Ureter (tissue), 1 donor: Measurements from ENCODE around the gene MRPL36. TPM values are rescaled to one million over a fixed set of nuclear protein-coding genes. Genes with fewer than 3 reads are reported as not detected.
"Not testable (repeated sequence)": the region's sequence is repeated elsewhere in the genome, so short reads cannot be mapped to it uniquely, and the experiment has no call there.

Source experiments
- DNase-seq: peaks from one replicate; pipeline ENCODE4 v3.0.0-alpha.2; 2020; ENCODE audit warnings: low spot score
- total RNA-seq: library from RNA; stranded (reverse); gene quantifications from one replicate; pipeline ENCODE4 v1.2.4, GENCODE V29; 2023
- donor health status: DM: yes; HTN: yes; CAD: no.

MRPL36 gene
- total RNA-seq, 1 donor from 2014 or later = 33.2 TPM

DNA sequence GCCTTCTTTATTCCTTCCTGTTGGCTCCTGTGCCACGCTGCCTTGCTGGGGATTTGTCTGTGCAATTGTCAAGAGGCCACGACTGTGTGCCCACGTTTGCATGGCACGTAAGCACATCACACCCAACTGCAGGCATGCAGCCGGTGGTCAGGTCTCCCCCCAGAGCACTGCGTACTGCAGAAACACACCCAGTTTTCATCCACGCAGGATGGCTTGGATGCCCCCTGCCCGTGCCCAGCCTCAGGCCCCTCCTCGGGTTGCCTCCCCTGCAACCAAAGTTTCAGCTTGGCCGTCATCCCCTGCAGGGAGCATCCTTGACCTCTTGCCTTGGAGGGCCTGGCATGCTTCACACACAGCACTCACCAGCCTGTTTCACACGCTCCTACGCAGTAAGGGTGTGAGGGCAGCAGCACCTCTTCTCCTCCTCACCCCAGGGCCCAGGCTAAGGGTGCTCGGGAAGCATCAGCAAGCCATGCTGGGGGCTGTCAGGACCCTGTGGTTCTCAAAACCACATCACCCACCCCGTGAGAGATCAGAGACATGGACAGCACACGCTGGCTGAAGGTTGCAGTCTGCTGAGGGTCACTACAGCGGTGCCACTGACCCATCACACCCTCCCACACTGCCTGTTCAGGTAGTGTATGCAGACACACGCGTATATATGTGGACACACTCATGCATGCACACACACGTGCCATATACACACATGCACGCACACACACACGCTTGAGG lies 3.1 kb downstream of the MRPL36 start:
- no peak for DNase-seq

DNA sequence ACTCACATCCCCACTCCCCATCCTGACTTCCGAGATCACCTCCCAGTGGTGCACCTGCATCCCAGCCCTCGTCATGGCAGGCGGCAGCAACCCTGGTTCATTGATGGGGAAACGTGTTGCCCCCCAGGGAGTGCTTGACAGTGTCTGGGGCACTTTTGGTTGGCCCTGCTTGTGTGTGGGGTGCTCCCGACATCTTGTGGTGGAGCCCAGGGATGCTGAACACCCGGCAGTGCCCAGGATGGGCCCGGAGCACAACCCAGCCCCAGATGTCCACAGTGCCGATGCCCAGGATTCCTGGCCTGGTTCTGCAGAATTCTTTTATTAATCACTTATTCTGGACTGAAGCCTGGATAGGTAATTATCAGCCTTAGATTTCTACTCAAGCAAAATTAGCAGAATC lies 3.7 kb downstream of the MRPL36 start:
- no peak for DNase-seq

DNA sequence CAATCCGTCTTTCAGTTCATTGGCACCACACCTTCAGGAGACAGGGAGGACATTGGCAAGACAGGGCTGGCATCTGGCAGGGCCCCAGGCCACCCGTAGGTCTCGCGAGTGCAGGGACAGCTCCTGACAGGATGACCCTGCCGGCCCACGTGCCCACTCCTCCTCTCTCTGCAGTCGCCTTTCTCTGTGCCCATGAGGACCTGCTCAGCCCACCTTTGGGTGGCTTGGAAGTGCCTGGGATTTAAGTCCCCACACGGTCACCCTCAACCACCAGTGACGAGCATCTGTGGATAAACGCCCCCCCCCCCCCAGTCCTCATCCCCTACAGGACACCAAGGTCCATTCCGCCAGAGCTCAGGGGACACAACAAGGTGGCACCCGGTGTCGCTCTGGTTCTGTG lies 4.1 kb downstream of the MRPL36 start:
- no peak for DNase-seq

DNA sequence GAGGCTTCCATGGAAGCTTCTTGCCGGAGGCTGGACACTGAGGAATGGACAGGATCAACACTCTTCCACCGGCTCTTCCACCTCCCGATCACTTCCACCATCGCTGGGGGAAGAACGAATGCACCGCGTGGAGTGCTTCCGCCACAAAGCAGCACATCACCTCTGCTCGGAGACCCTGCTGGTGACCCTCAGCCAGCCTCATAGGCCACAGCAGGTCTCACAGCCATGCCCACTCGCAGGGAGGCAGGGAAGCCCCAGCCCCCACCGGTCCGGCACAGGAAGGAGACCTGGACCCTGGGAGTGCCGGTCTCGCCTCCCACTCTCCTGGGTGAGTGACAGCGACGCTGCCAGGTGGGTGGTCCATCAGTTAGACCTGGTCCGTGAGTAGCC lies 4.7 kb downstream of the MRPL36 start:
- no peak for DNase-seq

DNA sequence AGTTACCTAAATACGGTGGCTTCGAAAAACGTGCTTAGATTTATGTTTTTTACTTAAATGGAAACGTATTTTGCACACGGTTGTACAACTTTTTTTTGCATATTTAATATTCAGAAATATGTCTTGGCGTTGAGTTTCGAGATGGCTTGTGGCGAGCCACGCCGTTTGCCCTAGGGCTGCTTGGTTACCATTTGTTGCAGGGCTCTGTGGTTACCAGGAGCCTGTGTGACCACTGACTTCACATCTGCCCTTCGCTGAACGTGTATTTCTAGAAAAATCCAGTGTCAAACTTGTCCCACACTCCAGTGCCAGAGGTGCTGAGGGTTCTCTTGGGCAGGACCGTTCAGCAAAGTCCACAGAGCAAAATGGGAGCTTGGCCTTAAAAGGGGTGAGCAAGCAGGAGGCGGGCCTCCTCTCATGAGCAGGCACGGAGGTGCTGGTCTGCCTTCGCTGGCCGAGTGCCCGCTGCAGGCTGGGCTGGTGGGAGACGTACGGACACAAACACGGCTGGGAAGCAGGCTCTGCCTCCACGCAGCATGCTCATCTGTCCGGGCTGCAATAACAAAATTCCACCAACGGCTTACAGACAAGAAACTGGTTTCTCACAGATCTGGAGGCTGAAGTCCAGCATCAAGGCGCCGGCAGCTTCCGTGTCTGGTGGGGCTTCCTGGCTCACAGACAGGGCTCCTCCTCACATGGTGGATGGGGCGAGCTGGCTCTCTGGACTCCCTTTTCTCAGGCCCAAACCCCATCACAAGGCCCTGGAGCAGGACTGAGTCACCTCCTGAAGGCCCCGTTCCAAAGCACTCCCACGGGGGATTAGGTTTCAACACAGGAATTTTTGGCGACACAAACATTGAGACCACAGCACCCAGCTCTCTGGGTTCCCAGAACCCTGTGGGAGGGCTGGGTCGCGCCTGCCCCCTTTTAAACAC lies 5.4 kb downstream of the MRPL36 start:
- no peak for DNase-seq

DNA sequence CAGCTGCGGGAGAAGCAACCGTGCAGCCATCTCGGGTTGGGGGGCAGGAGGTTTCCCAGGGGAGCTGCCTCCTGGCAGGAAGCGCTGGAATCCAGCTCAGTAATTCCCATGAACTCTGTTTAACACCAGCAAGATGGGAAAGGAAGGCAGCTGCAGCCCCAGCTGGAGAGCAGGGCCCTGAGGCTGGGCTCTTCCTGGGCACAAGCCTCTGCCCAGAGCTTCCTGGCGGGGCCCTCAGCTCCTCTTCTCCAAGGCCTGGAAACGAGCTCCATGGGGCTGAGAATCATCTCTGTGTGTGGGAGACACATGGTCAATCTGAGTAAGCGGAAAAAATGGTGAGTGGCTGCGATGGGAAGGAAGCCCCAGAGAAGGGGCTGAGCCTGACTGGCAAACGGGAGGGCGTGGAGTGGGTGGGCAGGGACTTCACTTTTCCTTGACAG lies 6.3 kb downstream of the MRPL36 start:
- DNase-seq = no peak

DNA sequence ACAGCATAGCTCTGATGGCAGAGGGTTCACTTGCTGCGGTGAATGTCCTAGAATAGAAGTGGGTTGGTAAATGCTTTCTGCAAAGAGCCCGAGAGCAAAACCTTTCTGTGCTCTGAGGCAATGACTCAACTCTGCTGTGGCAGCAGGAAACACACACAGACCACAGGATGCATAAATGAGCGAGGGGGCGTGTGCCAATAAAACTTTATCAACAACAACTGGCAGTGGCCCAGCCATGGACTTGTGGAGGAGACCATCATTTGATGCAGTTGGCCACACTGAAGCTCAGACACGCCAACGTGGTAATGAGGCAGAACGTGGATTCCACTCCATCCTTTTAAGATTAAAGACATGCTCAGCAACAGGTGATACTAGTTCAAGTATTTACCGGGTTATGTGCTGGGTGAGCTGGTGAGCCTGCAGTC lies 6.8 kb downstream of the MRPL36 start:
- DNase-seq = no peak

DNA sequence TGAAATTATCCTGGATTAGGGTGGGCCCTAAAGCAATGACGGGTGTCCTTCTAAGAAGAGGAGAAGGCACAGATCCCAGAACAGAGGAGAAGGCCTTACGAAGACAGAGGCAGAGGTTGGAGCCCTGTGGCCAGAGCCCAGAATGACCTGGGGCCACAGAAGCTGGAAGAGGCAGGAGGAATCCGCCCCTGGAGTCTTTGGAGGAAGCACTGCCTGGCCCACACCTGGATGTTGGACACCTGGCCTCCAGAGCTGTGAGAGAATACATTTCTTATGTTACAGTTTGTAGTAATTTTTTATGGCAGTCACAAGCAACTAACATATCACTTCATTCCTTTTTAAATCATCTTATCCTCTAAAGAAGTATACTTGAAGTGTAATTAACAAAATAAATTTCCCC lies 8.5 kb downstream of the MRPL36 start:
- DNase-seq = no peak

DNA sequence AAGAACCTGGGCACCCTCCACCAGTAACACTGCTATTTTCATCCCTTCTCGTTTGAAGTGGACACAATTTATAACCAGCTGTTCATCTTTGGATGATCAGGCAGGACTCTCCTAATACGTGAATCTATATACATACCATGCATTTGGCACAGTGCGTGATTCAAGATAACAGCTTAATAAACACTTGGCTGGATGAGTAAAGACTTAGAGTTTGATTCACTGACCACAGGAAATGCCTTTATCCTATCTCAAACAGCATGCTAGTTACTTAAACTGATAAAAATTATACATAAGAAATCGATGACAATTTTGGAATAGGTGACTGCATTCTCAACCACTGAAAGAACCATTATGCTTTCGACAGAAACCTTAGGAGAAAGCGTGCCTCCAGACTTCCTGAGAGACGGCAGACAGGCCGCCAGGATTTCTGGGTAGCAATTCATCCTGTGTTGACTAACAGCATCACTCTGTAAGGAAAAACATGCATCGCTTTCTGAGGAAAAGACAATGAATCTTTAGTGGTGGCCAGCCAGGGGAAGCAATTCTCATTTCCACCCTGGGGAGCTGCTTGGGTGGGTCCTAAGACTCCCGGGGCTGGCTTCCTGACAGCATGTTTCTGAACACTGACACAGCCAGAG lies 9.7 kb downstream of the MRPL36 start:
- DNase-seq = no peak

DNA sequence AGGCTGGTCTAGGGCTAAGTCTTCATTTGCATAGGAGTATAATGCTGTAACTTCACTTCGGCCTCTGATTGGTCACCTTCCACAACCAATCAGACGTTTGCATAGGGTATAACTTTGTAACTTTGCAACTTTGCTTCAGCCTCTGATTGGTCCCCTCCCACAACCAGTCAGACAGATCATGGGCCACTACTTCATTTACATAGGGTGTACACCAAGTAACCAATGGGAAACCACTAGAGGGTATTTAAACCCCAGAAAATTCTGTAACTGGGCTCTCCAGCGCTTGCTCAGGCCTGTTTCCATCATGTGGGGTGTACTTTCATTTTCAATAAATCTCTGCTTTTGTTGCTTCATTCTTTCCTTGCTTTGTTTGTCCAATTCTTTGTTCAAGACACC lies 10.2 kb downstream of the MRPL36 start:
- not testable (repeated sequence) for DNase-seq

DNA sequence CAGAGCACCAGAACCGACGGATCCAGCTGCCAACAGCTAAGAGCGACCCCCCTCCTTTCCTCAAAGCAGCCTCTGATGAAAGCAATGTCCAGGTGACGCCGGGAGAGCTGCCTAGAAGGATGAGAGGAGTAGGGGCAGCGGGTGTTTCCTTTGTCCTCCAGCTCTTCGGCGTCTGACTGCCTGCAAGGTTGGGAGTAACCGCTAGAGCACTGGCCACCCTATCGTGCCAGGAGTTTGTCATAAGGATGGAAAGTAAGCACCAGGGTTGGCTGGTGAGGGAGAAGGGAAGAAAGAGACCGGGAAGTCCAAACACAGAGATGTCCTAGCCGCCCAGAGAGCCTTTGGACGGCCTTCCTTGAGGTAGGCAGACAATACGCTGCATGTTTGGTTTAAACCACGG lies 10.8 kb downstream of the MRPL36 start:
- no peak for DNase-seq

DNA sequence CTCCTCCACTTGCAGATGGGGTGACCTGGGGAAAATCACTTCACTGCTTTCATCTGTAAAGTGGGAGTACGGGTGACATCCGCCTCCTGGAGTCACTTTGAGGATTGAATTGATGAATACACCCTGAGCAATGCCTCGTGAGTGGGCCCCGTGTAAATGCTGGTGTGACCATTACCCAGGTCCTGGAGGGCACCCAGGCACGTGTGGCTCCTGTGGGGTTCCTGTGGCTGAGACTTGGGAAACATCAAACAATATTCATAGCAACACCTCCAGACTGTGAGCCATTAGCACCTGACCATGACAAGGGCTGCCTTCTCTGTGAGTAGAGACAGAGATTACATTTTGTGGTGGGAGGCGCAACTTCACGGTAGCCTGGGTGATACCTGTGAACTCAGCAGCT lies 11.4 kb downstream of the MRPL36 start:
- no peak for DNase-seq

DNA sequence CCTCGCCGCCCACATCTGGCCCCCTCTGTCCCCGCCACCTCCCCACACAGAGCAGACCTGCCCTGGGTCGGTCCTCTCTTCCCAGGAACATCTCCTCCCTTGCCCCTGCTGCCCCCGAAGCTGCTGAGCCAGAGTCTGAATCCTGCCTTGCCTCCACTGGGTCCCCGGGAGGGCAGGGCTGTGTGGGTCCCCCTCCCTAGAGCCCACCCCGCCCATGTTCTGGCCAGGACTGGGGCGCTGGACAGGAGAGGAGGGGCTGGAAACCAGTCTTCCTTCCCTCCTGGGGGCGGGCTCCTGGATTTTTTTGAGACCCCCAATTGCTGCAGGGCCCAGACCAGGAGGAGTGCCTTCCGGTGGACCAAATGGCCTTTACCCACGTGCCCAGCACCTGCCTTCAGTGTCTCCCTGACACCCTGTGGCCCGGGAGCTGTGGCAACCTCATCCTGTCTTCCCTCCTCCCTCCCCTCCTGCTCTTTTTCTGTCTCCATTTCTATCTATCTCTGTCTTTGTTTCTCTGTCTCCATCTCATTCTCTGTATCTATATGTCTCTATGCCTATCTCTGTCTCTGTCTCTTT lies 12.1 kb downstream of the MRPL36 start:
- no peak for DNase-seq

DNA sequence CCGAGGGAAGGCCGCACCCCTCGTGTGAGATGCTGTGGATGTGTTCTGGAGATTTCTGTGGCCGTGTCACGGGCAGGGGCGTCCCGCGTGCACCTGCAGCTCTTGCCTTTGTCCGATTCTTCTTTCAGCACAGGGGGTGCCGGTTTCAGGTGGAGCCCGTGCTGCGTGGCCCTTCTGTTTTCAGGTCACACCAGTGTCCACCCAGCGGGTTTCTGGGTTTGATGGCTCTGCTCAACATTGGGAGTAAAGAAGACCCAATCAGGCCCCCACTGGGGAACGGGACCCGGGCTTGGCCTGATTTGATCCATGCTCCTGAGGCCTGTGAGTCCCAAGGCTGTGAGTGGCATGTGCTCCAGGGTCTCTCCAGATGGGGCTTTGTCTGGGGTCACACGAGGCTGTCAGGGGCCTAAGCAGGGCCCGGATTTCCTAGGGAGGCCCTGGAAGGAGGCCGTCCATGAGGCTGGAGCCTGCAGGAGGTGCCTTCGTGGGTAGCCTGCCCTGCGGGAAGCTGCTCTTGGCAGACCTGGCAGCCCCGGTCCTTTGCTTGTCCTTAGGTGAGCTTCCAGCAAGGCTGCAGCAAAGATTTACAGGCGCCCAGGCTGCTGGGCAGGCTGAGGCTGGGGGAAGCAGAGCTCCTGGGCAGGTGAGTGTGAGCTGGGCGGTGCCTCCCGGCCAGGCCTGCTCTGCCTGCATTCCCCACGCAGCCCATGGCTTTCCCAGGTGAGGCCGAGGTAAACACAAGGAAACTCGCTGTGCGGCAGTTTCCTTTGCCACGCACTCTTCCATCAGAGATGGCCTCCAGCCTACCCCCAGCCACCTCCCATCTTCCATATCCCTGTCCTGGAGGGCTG lies 12.8 kb downstream of the MRPL36 start:
- no peak for DNase-seq

DNA sequence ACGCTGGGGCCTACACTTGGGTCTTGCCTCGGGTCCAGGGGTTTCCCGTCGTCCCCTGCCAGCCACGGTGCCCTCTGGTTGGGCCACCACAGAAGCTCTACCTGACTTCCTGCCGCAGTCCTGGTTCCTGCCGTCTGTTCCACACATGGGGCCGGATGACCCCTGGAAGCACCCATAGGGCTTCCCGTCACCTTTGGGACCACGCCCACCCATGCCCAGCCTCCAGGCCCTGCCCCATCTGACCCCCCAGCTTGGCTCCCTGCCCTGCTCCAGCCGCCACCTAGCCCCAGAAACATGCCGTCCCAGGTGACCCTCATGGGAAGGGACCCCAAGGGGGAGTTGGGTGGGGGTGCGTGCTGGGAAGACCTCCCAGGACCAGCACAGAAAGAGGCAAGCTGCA lies 13.7 kb downstream of the MRPL36 start:
- DNase-seq = no peak

DNA sequence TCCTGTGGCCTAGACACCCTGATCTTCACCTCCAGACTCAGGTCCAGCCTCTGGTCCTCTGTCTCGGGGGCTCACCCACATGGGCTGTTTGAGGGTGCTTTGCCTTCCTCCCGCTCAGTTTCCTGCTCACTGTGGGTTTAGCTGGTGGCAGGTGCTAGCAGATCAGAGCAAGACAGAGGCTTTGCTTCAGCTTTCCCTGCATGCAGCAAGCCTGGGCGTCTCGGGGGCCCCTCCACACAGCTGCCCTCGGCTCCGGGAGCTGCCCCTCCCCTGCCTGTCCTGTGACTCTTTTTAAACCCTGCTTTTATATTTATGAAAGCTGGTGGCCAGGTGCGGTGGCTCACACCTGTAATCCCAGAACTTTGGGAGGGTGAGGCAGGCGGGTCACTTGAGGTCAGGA lies 14.6 kb downstream of the MRPL36 start:
- no peak for DNase-seq

DNA sequence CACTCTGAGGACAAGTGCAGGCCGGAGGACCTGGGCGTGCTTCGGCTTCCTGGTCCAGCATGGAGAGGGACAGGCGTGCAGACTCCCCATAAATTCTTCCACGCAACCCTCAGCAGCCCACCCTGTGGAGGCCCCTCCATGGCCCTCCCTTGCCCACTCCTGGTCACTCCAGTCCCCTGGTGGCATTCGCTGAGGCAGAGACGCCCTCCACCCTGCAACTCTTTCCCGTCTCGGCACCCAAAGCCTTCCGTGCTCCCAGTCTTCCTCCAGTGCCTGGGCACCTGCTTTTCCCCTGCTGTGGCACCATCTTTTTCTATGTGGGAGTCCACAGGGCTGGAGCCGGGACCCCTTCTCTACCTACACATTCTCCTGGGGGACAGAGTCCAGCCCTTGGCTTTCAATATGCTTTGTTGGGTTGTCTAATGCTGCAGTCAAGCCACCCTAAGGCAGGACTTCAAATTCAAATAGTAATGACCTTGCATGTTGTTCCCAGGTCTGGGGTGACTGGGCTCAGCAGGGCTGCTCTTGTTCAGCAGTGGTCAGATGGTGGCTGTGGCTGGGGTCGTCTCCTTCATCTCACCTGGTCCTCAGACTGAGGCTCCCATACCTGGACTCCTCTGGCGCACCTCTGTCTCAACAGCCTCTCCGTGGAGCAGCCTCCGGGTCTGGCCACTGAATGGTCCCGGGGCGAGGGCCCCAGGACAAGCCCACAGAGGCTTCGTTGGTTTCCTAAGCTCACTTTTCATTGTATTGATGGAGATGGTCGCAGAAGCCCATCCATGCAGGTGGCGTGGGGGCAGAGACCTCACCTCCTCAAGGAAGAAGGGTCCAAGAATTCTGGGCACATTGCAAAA lies 15.2 kb downstream of the MRPL36 start:
- DNase-seq = no peak

DNA sequence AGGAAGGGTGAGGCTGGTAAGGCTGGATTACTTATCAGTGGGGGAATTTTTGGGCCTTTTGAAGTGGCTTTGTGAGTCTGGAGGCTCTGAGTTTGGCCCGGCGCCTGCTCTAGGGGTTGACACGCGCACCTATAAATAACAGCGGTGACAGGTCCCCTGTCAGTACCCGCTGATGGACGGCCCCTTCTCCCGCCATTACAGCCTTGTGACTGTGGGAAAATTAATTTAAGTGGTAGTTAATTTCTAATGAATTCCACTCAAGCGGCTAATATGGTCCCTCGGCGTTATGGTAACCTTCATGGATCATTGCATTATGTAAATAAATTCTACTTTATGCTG lies 16.5 kb downstream of the MRPL36 start:
- no peak for DNase-seq

DNA sequence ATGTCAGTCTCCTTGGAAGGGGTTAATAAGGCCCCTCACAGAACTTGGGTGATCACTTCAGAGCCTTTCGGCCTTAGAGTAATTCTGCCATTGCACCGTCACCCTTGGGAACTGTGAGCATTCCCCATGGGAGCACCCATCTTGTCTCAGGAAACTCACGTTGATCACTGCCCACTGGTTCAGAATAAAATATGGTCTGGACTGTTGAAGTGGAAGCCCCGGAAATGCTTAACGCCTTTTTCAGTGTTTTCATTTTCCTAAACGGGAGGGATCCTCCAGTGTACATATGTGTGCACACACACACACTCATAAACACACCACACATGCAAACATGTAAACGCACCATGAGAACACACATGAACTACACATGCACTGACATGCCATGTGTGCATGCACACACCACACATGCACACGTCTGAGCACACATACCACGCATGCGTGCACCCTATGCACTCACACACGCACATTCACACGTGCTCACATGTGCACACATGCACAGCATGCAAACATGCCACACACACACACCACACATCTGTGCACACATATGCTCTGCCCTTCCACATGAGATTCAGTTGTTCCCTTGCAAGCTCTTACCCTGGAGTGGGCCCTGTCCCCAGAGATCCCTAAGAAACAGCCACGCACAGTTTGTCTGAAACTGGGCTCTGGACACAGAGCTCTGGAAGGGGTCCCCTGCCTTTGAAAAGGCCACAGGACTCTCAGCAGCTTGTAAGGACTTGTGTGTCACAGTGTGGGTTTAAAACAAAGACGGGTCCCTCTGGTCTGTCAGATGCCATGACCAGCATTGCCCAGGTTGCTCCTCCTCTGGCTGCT lies 17.0 kb downstream of the MRPL36 start:
- no peak for DNase-seq
